DMS 273 (cell line): Measurements from ENCODE around the gene FMNL1.
A peak's percentile ranks its signal among the peaks of the same experiment; 100 is the strongest.
"Not testable (repeated sequence)": the region's sequence is repeated elsewhere in the genome, so short reads cannot be mapped to it uniquely, and the experiment has no call there.

ENCODE experiments used
- DNase-seq: peaks from one replicate; lab custom pipeline; 2025; ENCODE audit not compliant: unreplicated experiment; lab: John Stamatoyannopoulos, UW

FMNL1 gene

DNA sequence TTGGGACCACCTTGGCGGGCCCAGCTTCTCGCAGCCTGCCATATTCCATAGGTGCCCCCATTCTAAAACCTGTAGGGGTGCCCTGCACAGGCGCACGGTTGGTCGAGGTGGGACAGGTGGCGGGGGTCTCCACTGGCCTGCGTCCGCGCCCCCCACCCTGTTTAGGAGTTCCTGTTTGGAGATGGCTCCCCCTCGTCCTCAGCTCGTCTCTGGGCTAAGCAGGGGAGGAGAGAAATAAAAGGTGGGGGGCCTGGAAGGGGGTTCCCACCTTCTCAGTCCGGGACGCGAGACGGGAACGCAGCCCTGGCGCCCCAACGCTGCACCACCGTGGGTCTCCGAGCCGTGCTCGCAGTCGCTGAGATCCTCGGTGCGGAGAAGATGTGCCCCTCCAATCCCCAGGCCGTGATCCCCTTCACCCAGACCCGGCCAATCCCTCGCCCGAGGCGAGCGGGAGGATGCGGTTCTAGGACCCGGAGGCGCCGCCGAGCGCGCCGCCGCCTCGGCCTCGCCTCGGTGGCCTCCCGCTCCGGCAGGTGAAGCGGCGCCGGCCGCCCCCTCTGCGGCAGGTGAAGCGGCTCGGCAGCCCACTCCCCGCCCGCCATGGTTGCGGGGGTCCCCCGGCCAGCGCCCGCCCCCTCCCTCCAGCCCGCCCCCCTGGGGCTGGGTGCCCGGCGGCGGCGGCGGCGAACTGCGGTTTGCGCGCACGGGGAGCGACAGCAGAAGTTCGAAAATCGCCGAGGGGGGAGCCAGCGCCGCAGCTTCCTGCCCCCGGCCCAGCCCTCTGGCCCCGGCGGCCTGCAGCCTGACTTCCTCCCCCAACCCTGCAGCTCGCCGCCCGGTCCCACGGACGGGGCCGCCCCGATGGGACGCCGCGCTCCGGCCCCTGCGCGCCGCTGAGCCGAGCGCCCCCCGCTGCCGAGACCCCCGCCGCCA lies at the start of gene FMNL1:
FMNL1 (plus strand) TSS at position 805 of the 933 bp plus-strand sequence. CDS start 240 bp downstream, outside the sequence.
- peak; percentile 63 for DNase-seq

GRCh38 chr17:45172232-45172540 lies 49.5 kb upstream of the FMNL1 start:
- no peak for DNase-seq

GRCh38 chr17:45172541-45173286 lies 49.0 kb upstream of the FMNL1 start:
- DNase-seq, result peak; percentile 91

GRCh38 chr17:45175759-45176115 lies 45.9 kb upstream of the FMNL1 start:
- no peak for DNase-seq

- no peak for DNase-seq
Measured at GRCh38 chr17:45177563-45177962, 44.1 kb upstream of the FMNL1 start.

GRCh38 chr17:45184144-45184543 lies 37.5 kb upstream of the FMNL1 start:
- no peak for DNase-seq

DNA sequence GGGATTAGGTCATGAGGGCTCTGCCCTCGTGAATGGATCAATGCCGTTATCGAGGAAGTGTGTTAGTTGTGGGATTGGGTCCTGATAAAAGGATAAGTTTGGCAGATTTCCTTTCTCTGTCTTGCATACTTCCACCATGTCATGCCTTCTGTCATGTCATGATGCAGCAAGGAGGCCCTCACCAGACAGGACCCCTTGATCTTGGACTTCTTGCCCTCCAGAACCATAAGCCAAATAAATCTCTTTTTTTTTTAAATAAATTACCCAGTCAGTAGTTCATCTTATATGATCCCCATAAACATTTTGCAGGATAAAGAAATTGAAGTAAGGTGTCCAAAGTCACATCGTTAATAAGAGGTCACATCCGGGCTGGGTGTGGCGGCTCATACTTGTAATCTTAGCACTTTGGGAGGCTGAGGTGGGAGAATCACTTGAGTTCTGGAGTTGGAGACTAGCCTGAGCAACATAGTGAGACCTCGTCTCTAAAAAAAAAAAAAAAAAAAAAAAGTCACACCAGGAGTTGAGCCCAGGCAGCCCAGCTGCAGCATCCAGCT lies 34.8 kb upstream of the FMNL1 start:
- DNase-seq, result no peak

DNA sequence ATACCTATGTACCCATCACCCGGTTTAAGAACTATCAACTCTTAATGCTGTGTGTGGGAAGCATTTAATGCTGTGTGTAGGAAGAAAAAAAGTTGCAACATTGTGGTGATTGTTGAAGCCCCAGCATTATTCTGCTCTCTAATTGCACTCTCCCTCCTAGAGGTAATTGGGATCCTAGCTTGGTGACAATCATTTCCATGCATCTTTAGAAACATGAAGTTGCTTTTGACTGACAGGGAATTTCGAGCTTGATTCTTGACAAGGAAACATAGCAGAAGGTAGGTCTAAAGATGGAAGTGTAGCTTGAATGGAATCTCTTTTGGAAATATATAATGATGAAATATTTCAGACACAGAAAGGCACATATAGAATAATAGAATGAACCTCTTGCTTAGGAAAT lies 32.7 kb upstream of the FMNL1 start:
- no peak for DNase-seq

GRCh38 chr17:45190503-45191255 lies 31.0 kb upstream of the FMNL1 start:
- DNase-seq, result no peak

DNA sequence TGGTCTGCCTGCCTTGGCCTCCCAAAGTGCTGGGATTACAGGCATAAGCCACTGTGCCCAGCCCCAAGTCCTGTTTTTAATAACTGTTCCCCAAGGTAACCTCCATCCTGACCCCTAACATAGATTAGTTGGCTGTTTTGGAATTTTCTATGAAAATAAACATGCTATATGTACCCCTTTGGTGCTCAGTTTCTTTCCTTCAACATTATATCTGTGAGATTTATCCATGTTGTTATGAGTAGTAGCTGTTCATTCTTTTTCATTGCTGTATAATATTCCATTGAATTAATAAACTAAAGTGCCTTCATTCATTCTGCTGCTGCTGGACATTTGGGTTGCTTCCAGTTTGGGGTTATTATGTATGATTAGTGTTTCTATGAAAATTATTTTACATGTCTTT lies 26.3 kb upstream of the FMNL1 start:
- DNase-seq, result no peak

- DNase-seq, result no peak
Measured at GRCh38 chr17:45197108-45197507, 24.6 kb upstream of the FMNL1 start.

- peak; percentile 96 for DNase-seq
Measured at GRCh38 chr17:45197555-45198334, 23.9 kb upstream of the FMNL1 start.

- peak; percentile 27 for DNase-seq
Measured at GRCh38 chr17:45200701-45201100, 21.0 kb upstream of the FMNL1 start.

DNA sequence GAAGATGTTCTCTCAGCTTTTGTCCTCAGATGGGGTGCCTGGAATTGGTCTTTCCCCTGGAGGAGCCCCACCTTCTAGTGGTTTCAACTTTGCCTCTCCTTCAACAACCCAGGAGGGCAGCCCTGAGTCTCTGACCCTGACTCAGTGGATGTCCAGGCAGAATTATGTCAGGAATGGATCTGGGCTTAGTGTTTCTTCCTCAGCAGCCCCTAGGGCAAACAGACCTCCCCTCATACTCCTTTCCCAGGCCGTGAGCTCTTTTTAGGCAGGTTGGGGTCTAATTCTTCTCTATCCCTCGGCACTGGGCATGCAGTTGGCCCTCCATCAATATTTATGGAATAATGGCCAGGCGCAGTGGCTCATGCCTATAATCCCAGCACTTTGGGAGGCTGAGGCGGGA lies 20.2 kb upstream of the FMNL1 start:
- no peak for DNase-seq

GRCh38 chr17:45201880-45202279 lies 19.8 kb upstream of the FMNL1 start:
- not testable (repeated sequence) for DNase-seq

DNA sequence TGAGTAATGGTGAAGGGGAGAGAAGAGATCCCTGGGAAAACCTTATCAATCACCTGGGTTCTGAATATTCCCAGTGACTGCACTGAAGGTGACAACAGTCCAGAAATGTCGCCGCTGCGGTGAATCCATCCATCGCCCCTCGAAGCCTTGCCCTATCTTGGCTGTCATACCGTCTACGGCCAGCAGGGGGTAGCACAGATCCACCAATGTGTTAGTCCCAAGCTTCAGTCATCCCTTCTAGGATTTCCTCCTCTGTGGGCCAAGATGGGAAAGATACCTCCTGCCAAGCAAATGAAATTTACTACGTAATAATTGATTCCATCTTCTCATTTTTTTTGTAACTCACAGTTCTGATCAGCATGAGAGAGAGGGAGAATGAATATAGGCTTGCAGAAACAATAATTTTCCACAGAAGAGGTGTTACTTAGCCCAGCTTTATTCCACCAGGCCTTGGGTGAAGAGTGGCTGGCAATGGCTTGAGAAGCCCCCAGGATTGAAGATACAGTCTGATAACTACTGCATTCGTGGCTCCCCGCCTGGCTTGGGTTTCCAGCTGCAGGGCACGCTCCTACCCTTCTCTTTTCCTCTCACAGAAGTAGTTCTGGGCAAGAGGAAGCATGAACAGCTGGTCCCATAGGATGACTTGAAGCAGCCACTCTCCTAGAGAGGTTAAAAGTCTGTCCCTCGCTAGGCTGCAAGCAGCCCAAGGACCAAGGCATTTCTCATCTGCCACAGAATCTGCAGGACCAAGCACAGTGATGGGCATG lies 2.6 kb upstream of the FMNL1 start:
- peak; percentile 92 for DNase-seq

- DNase-seq, result no peak
Measured at GRCh38 chr17:45220079-45220478, 1.6 kb upstream of the FMNL1 start.

DNA sequence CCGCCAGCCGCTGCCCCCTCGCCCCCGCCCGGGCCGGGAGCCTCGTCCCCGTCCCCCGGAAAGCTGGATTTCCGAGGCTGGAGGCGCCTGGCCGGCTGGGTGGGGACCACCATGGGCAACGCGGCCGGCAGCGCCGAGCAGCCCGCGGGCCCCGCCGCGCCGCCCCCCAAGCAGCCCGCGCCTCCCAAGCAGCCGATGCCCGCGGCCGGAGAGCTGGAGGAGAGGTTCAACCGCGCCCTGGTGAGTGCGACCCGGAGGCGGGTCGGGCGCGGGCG lies 266 bp downstream of the FMNL1 start:
- peak; percentile 42 for DNase-seq

DNA sequence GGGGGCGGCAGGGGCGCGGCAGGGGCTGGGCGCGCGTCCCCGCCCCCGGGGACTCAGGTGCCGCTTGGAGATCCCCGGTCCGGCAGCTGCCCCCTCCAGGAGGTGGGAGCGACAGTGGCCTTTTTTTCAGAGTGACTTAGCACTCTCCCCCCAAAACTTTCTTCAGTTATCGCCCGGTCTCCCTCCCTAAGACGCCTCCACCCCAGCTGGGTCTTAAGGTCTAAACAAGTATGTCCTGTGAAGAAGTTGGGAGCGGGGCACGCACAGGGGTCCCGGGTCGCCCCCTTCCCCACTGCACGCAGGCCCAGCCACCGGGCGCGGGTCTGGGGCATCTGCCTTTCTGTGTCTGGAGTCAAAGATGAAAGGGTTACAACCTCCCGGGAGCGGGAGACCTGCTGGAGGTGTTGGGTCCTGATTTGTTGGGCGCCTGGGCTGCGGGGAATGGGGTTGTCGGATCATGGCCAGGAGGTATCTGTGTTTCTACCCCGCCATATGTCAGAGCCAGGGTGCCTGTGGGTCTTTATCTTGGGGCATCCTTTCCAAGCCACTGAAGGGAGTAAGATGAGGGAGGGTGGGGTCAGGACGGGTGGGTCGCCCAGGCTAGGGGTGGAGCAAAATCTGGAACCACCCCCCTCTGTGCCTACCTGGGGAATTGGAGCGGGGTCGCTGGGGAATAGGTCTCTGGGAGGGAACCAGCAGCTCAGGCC lies 757 bp downstream of the FMNL1 start:
- DNase-seq, result peak; percentile 53
